GM12878 (cell line): Measurements from ENCODE around the gene TLE2. TPM values are rescaled to one million over a fixed set of nuclear protein-coding genes. Genes with fewer than 3 reads are reported as not detected.
"Not testable (repeated sequence)": the region's sequence is repeated elsewhere in the genome, so short reads cannot be mapped to it uniquely, and the experiment has no call there.

ENCODE experiments used
- ATAC-seq: fragments of 200-7000 bp; cut with Tn5 transposase; 3 replicates; pipeline ENCODE4 v1.9.1; 2020; ENCODE audit warnings: mild to moderate bottlenecking, moderate library complexity
- BruUV-seq: library from RNA; stranded (reverse); fragments of 400-500 nt; replicated peaks from 2 replicates; lab custom pipeline; 2021; lab: Mats Ljungman, UMichigan
- CTCF ChIA-PET: fragments of 300-600 bp; sonication (Branson Sonifier 250); formaldehyde crosslinking; extraction: SDS; loops from one replicate; lab custom pipeline; 2021; ENCODE audit warnings: inconsistent platforms; lab: Yijun Ruan, JAX
- POLR2A ChIA-PET: fragments of 350-600 bp; formaldehyde crosslinking; extraction: SDS; loops from one replicate; lab custom pipeline; 2021; ENCODE audit warnings: inconsistent platforms; lab: Charles Lee
- RAD21 ChIA-PET: fragments of 300-600 bp; sonication (Branson Sonifier 250); formaldehyde crosslinking; loops from one replicate; lab custom pipeline; 2023; ENCODE audit warnings: antibody characterized with exemption; ENCODE audit not compliant: unreplicated experiment; lab: Charles Lee
- SMC1A ChIA-PET: fragments of 300-600 bp; sonication (Branson Sonifier 250); formaldehyde crosslinking; loops from one replicate; lab custom pipeline; 2023; ENCODE audit not compliant: unreplicated experiment, uncharacterized antibody; lab: Charles Lee
- DNase-seq: peaks from one replicate; pipeline ENCODE4 v3.0.0-alpha.2; 2011; ENCODE audit warnings: low read depth, low spot score
- FAIRE-seq: peaks from 3 replicates; lab custom pipeline; 2011; peaks lifted over from hg19 to GRCh38; lab: Jason Lieb, UNC
- H2AFZ ChIP-seq: 2 replicates; pipeline ENCODE4 v1.6.0; 2011; ENCODE audit warnings: low read depth, low read length, control low read depth; ENCODE audit not compliant: control insufficient read depth
- H3K27ac ChIP-seq: 2 replicates; pipeline ENCODE4 v1.5.1; 2011; ENCODE audit warnings: control low read depth; ENCODE audit not compliant: control insufficient read depth, insufficient read depth
- H3K27me3 ChIP-seq, 2 experiments: replicated peaks in 1 of 2; 2 replicates each; pipeline versions ENCODE4 v1.6.0 to v1.6.1; 2011; ENCODE audit warnings: low read length in 1 of 2; ENCODE audit not compliant: control insufficient read depth in 2 of 2, insufficient read depth in 2 of 2
- H3K36me3 ChIP-seq, 2 experiments: 2 replicates each; pipeline ENCODE4 v1.5.1; 2011; ENCODE audit warnings: low read length in 1 of 2; ENCODE audit not compliant: control insufficient read depth in 2 of 2, insufficient read depth in 2 of 2
- H3K4me1 ChIP-seq: 2 replicates; pipeline ENCODE4 v1.6.1; 2011; ENCODE audit warnings: mild to moderate bottlenecking, low read length, moderate library complexity, mixed read lengths; ENCODE audit not compliant: control insufficient read depth, insufficient read depth
- H3K4me2 ChIP-seq: 2 replicates; pipeline ENCODE4 v1.6.0; 2011; ENCODE audit warnings: control low read depth; ENCODE audit not compliant: control insufficient read depth, insufficient read depth
- H3K4me3 ChIP-seq: fragments of 200-600 bp; sonication (generic); 2 replicates; pipeline ENCODE4 v1.5.1; 2016
- H3K79me2 ChIP-seq: 2 replicates; pipeline ENCODE4 v1.6.0; 2011; ENCODE audit warnings: low read length; ENCODE audit not compliant: control insufficient read depth, insufficient read depth
- H3K9ac ChIP-seq: 2 replicates; pipeline ENCODE4 v1.8.0; 2011; ENCODE audit warnings: low read length, control low read depth, mixed read lengths; ENCODE audit not compliant: control insufficient read depth, insufficient read depth
- H3K9me3 ChIP-seq: replicated peaks from 3 replicates; pipeline ENCODE4 v1.5.1; 2011; ENCODE audit warnings: mild to moderate bottlenecking, low read length; ENCODE audit not compliant: control insufficient read depth, insufficient read depth
- H4K20me1 ChIP-seq: 2 replicates; pipeline ENCODE4 v1.6.0; 2011; ENCODE audit not compliant: control insufficient read depth, insufficient read depth
- ATF7 ChIP-seq: fragments of 450-650 bp; IDR thresholded peaks from 2 replicates; pipeline ENCODE4 v1.6.1; 2016; ENCODE audit warnings: low read depth, mild to moderate bottlenecking
- BACH1 ChIP-seq: fragments of 450-650 bp; IDR thresholded peaks from 2 replicates; pipeline ENCODE4 v1.6.1; 2017; ENCODE audit warnings: mild to moderate bottlenecking, borderline replicate concordance
- CBFB ChIP-seq: IDR thresholded peaks from 2 replicates; pipeline ENCODE4 v1.6.1; 2016; ENCODE audit warnings: antibody characterized with exemption, low read depth
- E2F8 ChIP-seq: fragments of 450-650 bp; IDR thresholded peaks from 2 replicates; pipeline ENCODE4 v1.6.1; 2018; ENCODE audit warnings: mild to moderate bottlenecking, low read depth, moderate library complexity; ENCODE audit not compliant: partially characterized antibody
- EP300 ChIP-seq, 2 experiments: fragments of 150-350 bp in 1 of 2; IDR thresholded peaks; 2 replicates each; pipeline ENCODE4 v1.6.1; 2011 to 2012; ENCODE audit warnings: low read depth in 2 of 2, low read length in 2 of 2, borderline replicate concordance in 1 of 2, improper control_type of control experiment in 1 of 2, inconsistent platforms in 1 of 2; ENCODE audit not compliant: control insufficient read depth in 1 of 2
- HDAC2 ChIP-seq: fragments of 200-600 bp; sonication (generic); IDR thresholded peaks from 2 replicates; pipeline ENCODE4 v1.6.1; 2017
- POLR2AphosphoS2 ChIP-seq: IDR thresholded peaks from 2 replicates; pipeline ENCODE4 v1.6.1; 2011; ENCODE audit warnings: low read depth, mild to moderate bottlenecking, low read length, improper control_type of control experiment, moderate library complexity
- REST ChIP-seq: IDR thresholded peaks from 2 replicates; pipeline ENCODE4 v1.6.1; 2012; ENCODE audit warnings: mild to moderate bottlenecking, low read depth, low read length
- SUZ12 ChIP-seq: fragments of 200-600 bp; sonication (generic); IDR thresholded peaks from one replicate; pipeline ENCODE4 v1.6.1; 2018; ENCODE audit warnings: antibody characterized with exemption, mild to moderate bottlenecking; ENCODE audit not compliant: unreplicated experiment
- TCF3 ChIP-seq: IDR thresholded peaks from 2 replicates; pipeline ENCODE4 v1.6.1; 2012; ENCODE audit warnings: low read depth, mild to moderate bottlenecking, low read length, borderline replicate concordance; ENCODE audit not compliant: insufficient read depth
- USF2 ChIP-seq: IDR thresholded peaks from 2 replicates; pipeline ENCODE4 v1.6.1; 2011; ENCODE audit warnings: low read depth, low read length, improper control_type of control experiment, borderline replicate concordance
- WGBS: methylation state at CpG from one replicate; pipeline ENCODE4 v1.1.6; 2016; ENCODE audit warnings: low lambda C conversion rate; ENCODE audit not compliant: insufficient replicate concordance, insufficient coverage; ENCODE audit errors: missing lambda C conversion rate; 5-methylcytosine and 5-hydroxymethylcytosine counted together
- in situ Hi-C: fragments of 300-500 bp; cut with MboI; formaldehyde crosslinking; loops from 9 replicates; pipeline ENCODE4 v1.14.3; 2018; ENCODE audit warnings: mixed read lengths
- intact Hi-C: fragments of 100-400 bp; cut with micrococcal nuclease; formaldehyde crosslinking; loops from one replicate; pipeline ENCODE4 v1.14.2; 2022; ENCODE audit not compliant: unreplicated experiment
- polyA plus RNA-seq, 11 experiments: library from polyadenylated mRNA; depleted of rRNA in 4 of 11; unstranded in 6 of 11; stranded (reverse) in 5 of 11; fragments of >200 nt; fragmentation: Nextera tagmentation in 4 of 11; fragmentation: Illumina TruSeq in 1 of 11; extraction: Ambion mirVana in 4 of 11; extraction: Trizol in 1 of 11; gene quantifications; 1 replicate in 1 of 11; 2 replicates in 10 of 11; pipeline versions ENCODE4 v1.2.1 to v1.2.3, GENCODE V29; 2011 to 2016; ENCODE audit warnings: inconsistent platforms in 2 of 11, missing spikeins in 2 of 11, low read depth in 1 of 11
- total RNA-seq, 4 experiments: library from RNA; depleted of rRNA in 3 of 4; stranded (reverse); fragments of >200 nt in 3 of 4; fragmentation: Illumina TruSeq in 1 of 4; extraction: Trizol in 1 of 4; gene quantifications; 2 replicates each; pipeline versions ENCODE4 v1.2.1 to v1.2.3, GENCODE V29; 2013 to 2021

The TLE2 gene
- total and polyA plus RNA-seq, 10 of the 15 experiments (the other 5 are each of a cell fraction or from before 2014, with no cell fraction given), result 0.05 to 0.21 (median 0.11) TPM; not detected in 5

- TF ChIP-seq HDAC2 (no peak), POLR2AphosphoS2 (no peak), E2F8 (no peak), USF2 (no peak), REST (no peak), CBFB (no peak), EP300 (IDR thresholded peaks at IDR 0.05; ENCODE audit: borderline replicate concordance in 1 of 2, control insufficient read depth in 1 of 2, low read depth in 2 of 2, low read length in 2 of 2) (no peak), ATF7 (no peak), SUZ12 (no peak), BACH1 (no peak), TCF3 (no peak)
- TF ChIP-seq, all 136 proteins: peak for 0
Observed at GRCh38 chr19:2964874-2965273, 64.2 kb downstream of the TLE2 start (continued).

GRCh38 chr19:2963631-2964030 lies 65.4 kb downstream of the TLE2 start:
- in situ Hi-C loops (loop anchor here (5.0 kb wide), 1 partner anchor 139 kb away; no protein-coding TSS in a partner anchor), intact Hi-C loops (loop anchor here (2.0 kb wide), 1 partner anchor 199 kb away; no protein-coding TSS in a partner anchor)
- 67% methylated on average over 12 of the region's 12 CpGs for WGBS

More at GRCh38 chr19:2963631-2964030, 65.4 kb downstream of the TLE2 start:
- H3K79me2 ChIP-seq, FAIRE-seq, H3K36me3 ChIP-seq, BruUV-seq, H3K4me3 ChIP-seq, DNase-seq, H3K9me3 ChIP-seq, H3K9ac ChIP-seq, H3K27me3 ChIP-seq, H3K4me2 ChIP-seq, H3K4me1 ChIP-seq, H2AFZ ChIP-seq, ATAC-seq, H4K20me1 ChIP-seq, H3K27ac ChIP-seq: not testable (repeated sequence)
- SMC1A ChIA-PET, result interaction anchor here (1.2 to 2.6 kb wide), 2 partner anchors 112 to 140 kb away, joined by 5 to 9 read pairs; no protein-coding TSS in a partner anchor
- CTCF ChIA-PET, result interaction anchor here (1.3 to 3.0 kb wide), 4 partner anchors 12 to 196 kb away, joined by 4 to 32 read pairs (median 6); no protein-coding TSS in a partner anchor
- RAD21 ChIA-PET, result interaction anchor here (1.0 kb wide), 1 partner anchor 183 kb away, joined by 3 read pairs; no protein-coding TSS in a partner anchor
- POLR2A ChIA-PET, result interaction anchor here (0.7 kb wide), 1 partner anchor 196 kb away, joined by 3 read pairs; no protein-coding TSS in a partner anchor
